Endodermal cell (in vitro differentiated cells): Measurements from ENCODE around the gene GRIA3. TPM values are rescaled to one million over a fixed set of nuclear protein-coding genes. Genes with fewer than 3 reads are reported as not detected.

Source experiments
- DNase-seq: peaks from one replicate; pipeline ENCODE4 v3.0.0-alpha.2; 2017
- H3K27ac ChIP-seq: 2 replicates; pipeline ENCODE4 v1.5.1; 2013; ENCODE audit warnings: mild to moderate bottlenecking, low read depth, low read length, moderate library complexity
- H3K27me3 ChIP-seq: 2 replicates; pipeline ENCODE4 v1.6.1; 2013; ENCODE audit warnings: mild to moderate bottlenecking, low read length, moderate library complexity; ENCODE audit not compliant: insufficient read depth, control insufficient read depth, poor library complexity, severe bottlenecking
- H3K36me3 ChIP-seq: 2 replicates; pipeline ENCODE4 v1.7.0; 2013; ENCODE audit warnings: mild to moderate bottlenecking, low read length, moderate library complexity; ENCODE audit not compliant: control insufficient read depth, insufficient read depth
- H3K4me1 ChIP-seq: one replicate; pipeline ENCODE4 v1.7.0; 2013; ENCODE audit warnings: low read length; ENCODE audit not compliant: control insufficient read depth, insufficient read depth
- H3K4me3 ChIP-seq: 2 replicates; pipeline ENCODE4 v1.5.1; 2013; ENCODE audit warnings: mild to moderate bottlenecking, low read length, moderate library complexity
- H3K9ac ChIP-seq: 2 replicates; pipeline ENCODE4 v1.6.1; 2013; ENCODE audit warnings: mild to moderate bottlenecking, low read length, moderate library complexity; ENCODE audit not compliant: poor library complexity, severe bottlenecking; ENCODE audit errors: extremely low read depth
- H3K9me3 ChIP-seq: 2 replicates; pipeline ENCODE4 v1.6.1; 2013; ENCODE audit warnings: mild to moderate bottlenecking, low read length, moderate library complexity; ENCODE audit not compliant: control insufficient read depth
- H3K27ac Mint-ChIP-seq: 2 replicates; pipeline ENCODE4 v1.8.0; 2020; ENCODE audit warnings: mixed read lengths
- H3K27me3 Mint-ChIP-seq: 2 replicates; pipeline ENCODE4 v1.8.0; 2021; ENCODE audit warnings: mild to moderate bottlenecking, mixed read lengths; ENCODE audit not compliant: insufficient read depth
- H3K36me3 Mint-ChIP-seq: 2 replicates; pipeline ENCODE4 v1.8.0; 2020; ENCODE audit warnings: low read depth, mixed read lengths
- H3K4me1 Mint-ChIP-seq: 2 replicates; pipeline ENCODE4 v1.8.0; 2020; ENCODE audit warnings: mixed read lengths
- H3K4me3 Mint-ChIP-seq: 2 replicates; pipeline ENCODE4 v1.8.0; 2020; ENCODE audit warnings: mild to moderate bottlenecking, moderate library complexity, mixed read lengths
- H3K9me3 Mint-ChIP-seq: 2 replicates; pipeline ENCODE4 v1.8.0; 2020; ENCODE audit warnings: mild to moderate bottlenecking, mixed read lengths
- CTCF ChIP-seq: fragments of 200-600 bp; sonication (generic); conservative IDR thresholded peaks from 2 replicates; pipeline ENCODE4 v1.5.0; 2021; ENCODE audit warnings: antibody characterized with exemption, mild to moderate bottlenecking
- WGBS, 2 experiments: methylation state at CpG; one replicate each; pipeline versions ENCODE4 v1.1.5 to v1.1.7; 2013; ENCODE audit warnings: missing lambda C conversion rate in 2 of 2, mixed read lengths in 1 of 2; ENCODE audit not compliant: insufficient coverage in 1 of 2, insufficient read length in 1 of 2; 5-methylcytosine and 5-hydroxymethylcytosine counted together
- total RNA-seq, 2 donors: library from RNA; stranded (reverse); fragmentation: NEBNext Ultra II Directional in 1 of 2; extraction: Animal tissue kit (Norgen Biotek cat#: 25700) in 1 of 2; gene quantifications; 2 replicates in 1 of 2; 3 replicates in 1 of 2; pipeline ENCODE4 v1.2.1, GENCODE V29; 2021

The GRIA3 gene
- total RNA-seq, 2 donors from 2014 or later, result 5.7 to 12.2 TPM

DNA sequence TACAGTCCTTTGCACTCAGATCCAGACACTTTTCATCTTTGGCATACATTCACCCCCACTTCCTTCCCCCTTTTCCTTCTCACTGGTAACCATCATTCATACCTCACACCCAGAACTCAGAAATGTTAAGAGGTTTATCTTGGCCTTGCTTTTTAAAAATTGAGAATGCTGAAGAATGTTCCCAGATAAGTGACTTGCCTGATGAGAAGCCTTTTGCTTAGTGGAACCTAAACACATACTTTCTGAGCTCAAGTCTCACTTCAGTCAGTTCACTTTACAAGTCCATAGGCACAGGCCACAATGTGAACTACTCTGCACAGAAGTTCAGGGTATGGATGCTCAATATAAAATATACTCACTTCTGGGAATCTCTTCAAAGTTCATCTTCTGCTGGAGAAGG, 129.4 kb downstream of the GRIA3 start:
- no peak overlapping the region for H3K4me3 ChIP-seq
- H3K9me3 ChIP-seq, result no peaks in the 10 kb centered on the region
- no peak overlapping the region for H3K4me3 Mint-ChIP-seq
- H3K9ac ChIP-seq, result no peak overlapping the region
- H3K4me1 ChIP-seq, result no peaks in the 10 kb centered on the region
- H3K27ac Mint-ChIP-seq, result no peak overlapping the region
- H3K27me3 Mint-ChIP-seq, result no peaks in the 10 kb centered on the region
- H3K9me3 Mint-ChIP-seq, result peaks cover 64% of the 10 kb centered on the region
- no peaks in the 10 kb centered on the region for H3K36me3 ChIP-seq
- H3K36me3 Mint-ChIP-seq, result peaks cover 8% of the 10 kb centered on the region
- no peak for DNase-seq
- no peak for TF ChIP-seq CTCF
- no peak overlapping the region for H3K27ac ChIP-seq
- no peaks in the 10 kb centered on the region for H3K4me1 Mint-ChIP-seq
- no peaks in the 10 kb centered on the region for H3K27me3 ChIP-seq

- Histone ChIP-seq H3K9ac (no peak overlapping the region), H3K4me1 (no peaks in the 10 kb centered on the region), H3K27me3 (no peaks in the 10 kb centered on the region), H3K4me3 (no peak overlapping the region), H3K27ac (no peak overlapping the region), H3K36me3 (no peaks in the 10 kb centered on the region), H3K9me3 (no peaks in the 10 kb centered on the region)
- WGBS, 2 experiments, result 67 to 95% methylated on average over 1 to 4 of the region's 4 CpGs
- Mint-ChIP-seq H3K4me3 (no peak overlapping the region), H3K27ac (no peak overlapping the region), H3K27me3 (no peaks in the 10 kb centered on the region), H3K4me1 (peaks cover 3% of the 10 kb centered on the region), H3K36me3 (peaks cover 9% of the 10 kb centered on the region), H3K9me3 (peaks cover 63% of the 10 kb centered on the region)
- DNase-seq, result no peak
- TF ChIP-seq CTCF, result no peak
These were observed 136.5 kb downstream of the GRIA3 start for GRCh38 chrX:123320622-123321021.

DNA sequence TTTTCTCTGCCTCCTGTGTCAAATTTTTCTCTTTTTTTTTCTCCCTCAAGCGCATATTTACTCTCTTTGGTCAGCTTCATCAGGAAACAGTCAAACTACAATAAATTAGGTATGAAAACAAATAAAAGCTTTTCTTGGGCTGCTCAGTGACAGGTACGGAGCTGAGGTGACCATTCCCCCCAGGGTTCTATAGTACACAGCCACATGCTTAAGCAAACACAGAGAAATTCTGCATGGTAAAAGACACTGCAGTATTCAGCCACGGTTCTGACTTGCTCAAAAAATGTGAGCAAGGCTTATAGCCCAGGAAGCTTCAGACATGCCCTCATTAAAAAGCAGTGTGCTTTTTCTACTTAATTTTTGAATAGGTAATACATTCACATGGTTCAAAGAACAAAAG, 138.5 kb downstream of the GRIA3 start:
- H3K9ac ChIP-seq, result no peak overlapping the region
- Mint-ChIP-seq H3K27me3 (peaks cover 1% of the 10 kb centered on the region), H3K4me1 (peaks cover 3% of the 10 kb centered on the region), H3K36me3 (peaks cover 6% of the 10 kb centered on the region), H3K27ac (no peak overlapping the region), H3K9me3 (peaks cover 54% of the 10 kb centered on the region), H3K4me3 (no peak overlapping the region)
- DNase-seq, result no peak
- TF ChIP-seq CTCF, result no peak
- H3K36me3 ChIP-seq, result no peaks in the 10 kb centered on the region
- no peak overlapping the region for H3K4me3 ChIP-seq
- 63 to 93% methylated on average over 2 of the region's 3 CpGs for WGBS, 2 experiments
- H3K9me3 ChIP-seq, result no peaks in the 10 kb centered on the region
- no peaks in the 10 kb centered on the region for H3K27me3 ChIP-seq
- no peaks in the 10 kb centered on the region for H3K4me1 ChIP-seq
- no peak overlapping the region for H3K27ac ChIP-seq
